HG03460 (cell line): Measurements from ENCODE around the gene FAM222A.
A peak's percentile ranks its signal among the peaks of the same experiment; 100 is the strongest.

Experiments
- ATAC-seq: cut with Tn5 transposase; IDR thresholded peaks from one replicate; pipeline ENCODE4 v1.9.1; 2021; ENCODE audit not compliant: unreplicated experiment

Gene FAM222A

GRCh38 chr12:109713187-109714070, at the start of gene FAM222A:
TSS of gene FAM222A (plus strand) at chr12:109713825. CDS start at chr12:109744147, 30,322 bp downstream.
- peak; percentile 83 for ATAC-seq

- no peak for ATAC-seq
These were observed 49.2 kb upstream of the FAM222A start for GRCh38 chr12:109664402-109664801.

- ATAC-seq = no peak
These were observed 47.6 kb upstream of the FAM222A start for GRCh38 chr12:109666068-109666467.

DNA sequence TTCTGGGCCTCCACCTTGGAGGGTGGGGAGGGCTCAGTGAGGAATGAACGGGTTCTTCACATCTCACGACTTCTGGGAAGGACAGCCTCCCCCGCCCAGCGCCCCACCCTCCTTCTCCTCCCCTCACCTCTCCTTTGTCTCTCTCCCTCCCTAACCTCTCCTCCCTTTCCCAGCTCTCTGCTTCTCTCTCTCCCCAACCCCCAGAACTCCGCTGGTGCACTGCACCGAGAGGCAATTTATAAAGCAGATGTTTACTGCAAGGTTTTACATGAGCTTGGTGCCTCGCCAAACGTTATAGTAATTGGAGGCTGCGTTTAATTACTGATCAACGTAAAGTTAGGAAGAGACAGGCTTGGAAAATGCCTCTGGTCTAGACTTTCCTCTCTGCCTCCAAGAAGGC, 42.9 kb upstream of the FAM222A start:
- ATAC-seq = no peak

DNA sequence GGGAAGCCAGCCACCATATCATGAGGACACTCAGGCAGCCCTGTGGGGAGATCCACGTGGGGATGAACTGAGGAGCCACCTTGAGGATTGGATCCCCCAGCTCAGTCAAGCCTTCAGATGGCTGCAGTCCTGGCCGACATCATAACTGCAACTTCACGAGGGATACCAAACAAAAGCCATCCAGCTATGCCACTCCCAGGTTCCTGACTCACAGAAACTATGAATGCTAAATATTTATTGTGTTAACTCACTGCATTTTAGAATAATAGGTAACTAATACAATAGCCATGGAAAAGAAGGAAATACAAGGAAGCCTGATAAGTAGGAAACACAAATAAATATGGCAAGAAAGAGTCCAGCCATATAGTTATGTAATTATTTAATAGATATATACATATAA, 42.1 kb upstream of the FAM222A start:
- ATAC-seq = no peak

DNA sequence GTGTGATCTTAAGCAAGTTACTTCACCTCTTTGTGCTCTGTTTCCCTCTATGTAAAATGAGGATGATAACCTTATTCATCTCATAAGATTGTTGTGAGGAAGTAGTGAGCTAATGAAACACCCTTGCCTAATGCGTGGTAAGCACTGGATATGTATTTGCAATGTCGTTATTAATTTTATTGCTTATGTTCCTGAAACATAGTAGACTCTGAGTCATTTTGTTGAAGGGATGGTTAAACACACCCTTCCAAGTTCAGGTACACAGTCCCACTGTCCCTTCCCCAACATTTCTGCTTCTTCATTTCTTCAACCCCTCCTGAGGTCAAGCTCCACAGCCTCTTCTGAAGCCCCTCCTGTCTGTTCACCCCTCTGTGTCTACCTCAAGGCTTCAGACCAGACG, 40.2 kb upstream of the FAM222A start:
- ATAC-seq = no peak

DNA sequence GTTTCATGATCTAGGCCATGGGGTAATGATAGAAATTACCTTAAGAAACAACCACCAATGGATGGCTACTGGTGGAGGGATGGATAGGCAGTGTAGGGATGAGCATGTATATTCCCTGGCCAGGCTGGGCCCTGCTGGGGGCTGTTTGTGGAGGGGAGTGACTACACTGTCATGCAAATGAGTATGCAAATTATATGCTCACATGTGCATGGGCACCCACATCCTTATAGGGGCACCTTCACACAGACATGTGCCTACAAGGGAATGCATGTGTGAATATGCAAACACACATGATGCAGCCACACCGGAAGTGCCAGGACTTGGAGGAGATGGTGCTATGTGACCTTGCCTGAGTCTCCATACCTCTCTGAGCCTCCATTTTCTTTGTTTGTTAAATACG, 39.7 kb upstream of the FAM222A start:
- ATAC-seq = no peak

GRCh38 chr12:109675411-109675810, 38.2 kb upstream of the FAM222A start:
- ATAC-seq = no peak

DNA sequence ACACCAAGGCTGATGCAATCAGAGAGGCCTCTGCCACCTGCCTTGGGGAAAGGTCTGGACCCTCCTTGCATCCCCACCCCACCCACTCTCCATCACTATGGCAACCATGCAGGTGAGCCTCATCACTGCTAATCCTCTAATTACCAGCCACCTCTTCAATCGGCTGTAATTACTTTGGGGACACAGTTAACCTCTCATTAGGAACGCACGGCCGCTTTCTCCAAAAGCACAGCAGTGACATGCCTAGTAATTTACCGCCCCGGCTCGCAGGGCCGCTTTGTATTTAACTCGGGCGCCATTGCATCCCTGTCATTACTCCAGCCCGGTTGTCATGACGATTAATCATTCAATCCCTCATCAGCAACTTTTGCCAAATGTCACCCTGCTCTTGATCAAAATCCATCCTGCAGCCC, 36.3 kb upstream of the FAM222A start:
- ATAC-seq = no peak

DNA sequence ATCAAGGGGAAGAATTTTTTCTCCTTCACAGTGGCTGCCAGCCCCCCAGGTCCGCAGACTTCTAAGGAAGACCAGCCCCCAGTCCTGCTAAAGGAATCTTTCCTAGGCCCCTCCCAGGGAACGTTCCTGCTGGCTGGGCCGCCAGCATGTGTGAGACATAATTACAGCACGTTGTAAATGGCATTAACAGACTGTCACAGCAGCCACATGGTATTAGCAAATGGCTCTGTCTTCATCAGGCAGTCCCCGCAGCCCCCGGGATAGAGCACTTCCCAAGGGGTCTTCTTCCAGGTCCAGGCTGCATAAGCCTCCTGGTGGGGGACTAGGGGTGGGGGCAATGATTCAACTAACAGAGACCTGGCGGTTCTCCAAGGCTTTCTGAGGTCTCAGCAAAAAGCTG, 34.9 kb upstream of the FAM222A start:
- ATAC-seq = no peak

DNA sequence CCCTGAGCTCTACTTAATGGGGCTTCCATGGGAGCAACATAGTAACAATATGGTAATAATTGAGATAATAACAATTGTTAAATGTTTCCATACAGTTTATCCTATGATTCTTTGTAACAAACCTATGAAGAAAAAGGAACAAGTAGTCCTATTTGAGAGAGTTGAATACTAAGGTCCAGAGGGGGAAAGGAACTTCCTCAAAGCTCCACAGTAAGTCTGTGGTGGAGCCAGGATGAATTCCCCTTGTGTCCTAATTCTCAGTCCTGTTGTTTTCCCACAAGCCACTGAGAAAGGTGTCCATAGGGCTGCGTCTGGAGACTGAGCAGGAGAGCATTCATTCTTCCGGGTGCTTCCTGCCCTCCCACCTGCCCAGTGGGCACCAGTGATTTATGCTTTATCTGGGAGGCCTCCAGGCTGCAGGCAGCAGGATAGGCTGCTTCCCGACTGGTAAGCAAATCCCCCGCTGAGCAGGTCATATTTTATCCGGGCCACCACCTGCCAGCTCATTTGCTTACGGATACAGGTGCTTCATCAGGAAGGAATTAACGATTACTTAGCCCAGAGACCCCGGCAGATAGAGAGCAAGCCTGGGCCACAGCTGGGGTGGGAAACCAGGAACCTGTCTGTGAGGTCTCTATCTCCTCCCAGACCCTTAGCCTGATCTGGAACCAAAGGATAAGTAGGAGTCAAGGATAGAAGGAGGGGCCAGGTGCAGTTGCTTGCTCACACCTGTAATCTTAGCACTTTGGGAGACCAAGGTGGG, 33.9 kb upstream of the FAM222A start:
- no peak for ATAC-seq

- no peak for ATAC-seq
These were observed 33.2 kb upstream of the FAM222A start for GRCh38 chr12:109680264-109681005.

GRCh38 chr12:109681986-109682707, 31.5 kb upstream of the FAM222A start:
- no peak for ATAC-seq

GRCh38 chr12:109682708-109683060, 30.9 kb upstream of the FAM222A start:
- no peak for ATAC-seq

GRCh38 chr12:109683316-109683715, 30.3 kb upstream of the FAM222A start:
- ATAC-seq = no peak

- no peak for ATAC-seq
These were observed 27.8 kb upstream of the FAM222A start for GRCh38 chr12:109685574-109686447.

- no peak for ATAC-seq
These were observed 27.1 kb upstream of the FAM222A start for GRCh38 chr12:109686523-109686922.

DNA sequence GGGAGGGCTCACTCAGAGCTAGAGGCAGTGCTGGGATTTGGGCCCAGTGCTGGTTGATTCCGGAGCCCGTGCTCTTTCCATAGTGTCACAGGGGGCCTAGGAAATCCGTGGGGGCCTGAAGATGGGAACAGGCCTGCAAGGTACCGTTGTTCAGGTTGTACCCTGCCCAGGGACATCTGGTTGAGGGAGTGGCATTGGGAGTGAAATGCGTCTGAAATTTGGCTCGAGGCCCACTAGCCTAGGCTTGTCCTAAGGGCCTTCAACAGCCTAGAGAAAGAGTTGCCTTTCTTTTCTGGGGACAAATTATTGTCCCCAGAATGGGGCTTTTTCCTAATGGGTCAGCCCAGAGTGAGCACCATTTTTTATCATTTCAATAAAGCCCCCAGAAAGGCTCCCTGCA, 26.4 kb upstream of the FAM222A start:
- no peak for ATAC-seq

DNA sequence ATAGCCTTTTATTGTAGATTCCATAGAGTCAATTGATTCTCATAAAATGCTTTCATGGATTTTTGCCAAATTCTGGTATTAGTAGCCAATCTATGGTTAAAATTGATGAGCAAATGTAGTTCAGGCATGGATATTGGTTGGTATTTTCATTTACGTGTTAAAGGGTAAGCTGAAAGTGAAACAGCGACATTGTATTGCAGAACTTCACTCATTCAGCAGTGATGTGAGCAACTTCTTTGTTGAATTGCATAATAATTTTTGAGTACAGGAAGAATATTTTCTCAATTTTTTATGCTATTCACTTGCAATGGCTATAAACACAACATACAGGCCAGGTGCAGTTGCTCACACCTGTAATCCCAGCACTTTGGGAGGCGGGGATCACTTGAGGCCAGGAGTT, 24.2 kb upstream of the FAM222A start:
- no peak for ATAC-seq

- no peak for ATAC-seq
These were observed 20.5 kb upstream of the FAM222A start for GRCh38 chr12:109693160-109693559.
